ENCODE data around the gene SYCE3.

DNA sequence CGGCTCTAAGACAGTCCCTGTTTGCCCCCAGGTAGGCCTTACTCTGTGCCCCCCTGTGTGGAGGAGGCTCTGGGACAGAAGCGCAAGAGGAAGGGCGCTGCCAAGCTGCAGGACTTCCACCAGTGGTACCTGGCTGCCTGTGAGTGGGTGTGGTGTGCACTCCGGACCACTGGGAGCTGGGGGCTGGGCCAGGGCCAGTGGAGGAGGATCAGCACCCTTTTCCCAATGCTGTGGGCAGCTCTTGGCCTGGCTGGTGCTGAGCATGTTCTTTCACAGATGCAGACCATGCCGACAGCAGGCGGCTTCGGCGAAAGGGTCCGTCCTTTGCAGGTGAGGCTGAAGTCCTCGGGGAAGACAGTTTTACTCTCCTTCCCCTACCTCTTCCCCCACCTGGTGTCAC lies 41.0 kb downstream of the SYCE3 start:
- TF ChIP-seq, protein P1, sequence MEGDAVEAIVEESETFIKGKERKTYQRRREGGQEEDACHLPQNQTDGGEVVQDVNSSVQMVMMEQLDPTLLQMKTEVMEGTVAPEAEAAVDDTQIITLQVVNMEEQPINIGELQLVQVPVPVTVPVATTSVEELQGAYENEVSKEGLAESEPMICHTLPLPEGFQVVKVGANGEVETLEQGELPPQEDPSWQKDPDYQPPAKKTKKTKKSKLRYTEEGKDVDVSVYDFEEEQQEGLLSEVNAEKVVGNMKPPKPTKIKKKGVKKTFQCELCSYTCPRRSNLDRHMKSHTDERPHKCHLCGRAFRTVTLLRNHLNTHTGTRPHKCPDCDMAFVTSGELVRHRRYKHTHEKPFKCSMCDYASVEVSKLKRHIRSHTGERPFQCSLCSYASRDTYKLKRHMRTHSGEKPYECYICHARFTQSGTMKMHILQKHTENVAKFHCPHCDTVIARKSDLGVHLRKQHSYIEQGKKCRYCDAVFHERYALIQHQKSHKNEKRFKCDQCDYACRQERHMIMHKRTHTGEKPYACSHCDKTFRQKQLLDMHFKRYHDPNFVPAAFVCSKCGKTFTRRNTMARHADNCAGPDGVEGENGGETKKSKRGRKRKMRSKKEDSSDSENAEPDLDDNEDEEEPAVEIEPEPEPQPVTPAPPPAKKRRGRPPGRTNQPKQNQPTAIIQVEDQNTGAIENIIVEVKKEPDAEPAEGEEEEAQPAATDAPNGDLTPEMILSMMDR (IDR thresholded peaks at IDR 0.05): no peak
- TF ChIP-seq POLR2A (IDR thresholded peaks at IDR 0.05): no peak
